CD4-positive, alpha-beta T cell treated with Interleukin-17A for 1 hour (primary cell): ENCODE data around the gene LY6G6F.

Experiments
- DNase-seq: peaks from one replicate; pipeline ENCODE4 v3.0.0-alpha.2; 2020

Gene LY6G6F

GRCh38 chr6:31742894-31743293, 36.2 kb downstream of the LY6G6F start:
- DNase-seq: no peak

- no peak for DNase-seq
These were observed 37.8 kb downstream of the LY6G6F start for GRCh38 chr6:31744422-31744821.

- no peak for DNase-seq
These were observed 42.8 kb downstream of the LY6G6F start for GRCh38 chr6:31749301-31750036.

- DNase-seq: no peak
These were observed 43.9 kb downstream of the LY6G6F start for GRCh38 chr6:31750411-31751022.

GRCh38 chr6:31752739-31753319, 46.2 kb downstream of the LY6G6F start:
- no peak for DNase-seq

GRCh38 chr6:31758281-31758680, 51.6 kb downstream of the LY6G6F start:
- no peak for DNase-seq
